Caco-2 (cell line): Measurements from ENCODE around the gene PRRC2A. TPM values are rescaled to one million over a fixed set of nuclear protein-coding genes. Genes with fewer than 3 reads are reported as not detected.

Experiments used
- BruUV-seq: library from RNA; stranded (reverse); fragments of 400-500 nt; replicated peaks from 2 replicates; lab custom pipeline; 2021; lab: Mats Ljungman, UMichigan
- CTCF ChIA-PET: fragments of 300-600 bp; sonication (Branson Sonifier 250); formaldehyde crosslinking; loops from one replicate; lab custom pipeline; 2022; ENCODE audit warnings: antibody characterized with exemption; lab: Charles Lee
- POLR2A ChIA-PET: fragments of 300-600 bp; sonication (Branson Sonifier 250); formaldehyde crosslinking; loops from one replicate; lab custom pipeline; 2022; ENCODE audit warnings: antibody characterized with exemption; lab: Charles Lee
- DNase-seq, 2 experiments: peaks; one replicate each; pipeline versions ENCODE4 v3.0.0 to v3.0.0-alpha.2; 2020 to 2022
- H3K27me3 ChIP-seq: replicated peaks from 2 replicates; pipeline ENCODE4 v1.6.0; 2011; ENCODE audit warnings: low read length; ENCODE audit not compliant: control insufficient read depth, insufficient read depth
- H3K36me3 ChIP-seq: 2 replicates; pipeline ENCODE4 v1.5.1; 2011; ENCODE audit warnings: low read length; ENCODE audit not compliant: control insufficient read depth, insufficient read depth
- H3K4me1 ChIP-seq: fragments of 250-450 bp; sonication (Bioruptor Pico); 2 replicates; pipeline ENCODE4 v1.5.1; 2020; ENCODE audit warnings: mild to moderate bottlenecking
- H3K4me3 ChIP-seq: 2 replicates; pipeline ENCODE4 v1.5.1; 2011; ENCODE audit warnings: low read depth, mild to moderate bottlenecking, control low read depth, low read length
- H3K9me3 ChIP-seq: fragments of 250-450 bp; sonication (Bioruptor Pico); 2 replicates; pipeline ENCODE4 v1.5.1; 2020; ENCODE audit warnings: mild to moderate bottlenecking, moderate library complexity
- H3K27ac Mint-ChIP-seq: one replicate; pipeline ENCODE4 v1.8.0; 2022; ENCODE audit warnings: mixed read lengths; ENCODE audit not compliant: unreplicated experiment
- H3K27me3 Mint-ChIP-seq: one replicate; pipeline ENCODE4 v1.8.0; 2022; ENCODE audit warnings: mixed read lengths; ENCODE audit not compliant: insufficient read depth, unreplicated experiment
- H3K36me3 Mint-ChIP-seq: one replicate; pipeline ENCODE4 v1.8.0; 2022; ENCODE audit warnings: mild to moderate bottlenecking, mixed read lengths; ENCODE audit not compliant: insufficient read depth, unreplicated experiment
- H3K4me1 Mint-ChIP-seq: one replicate; pipeline ENCODE4 v1.8.0; 2022; ENCODE audit warnings: low read depth, mixed read lengths; ENCODE audit not compliant: unreplicated experiment
- H3K4me3 Mint-ChIP-seq: one replicate; pipeline ENCODE4 v1.8.0; 2022; ENCODE audit warnings: mild to moderate bottlenecking, moderate library complexity, mixed read lengths; ENCODE audit not compliant: unreplicated experiment
- H3K9me3 Mint-ChIP-seq: one replicate; pipeline ENCODE4 v1.8.0; 2022; ENCODE audit warnings: mixed read lengths; ENCODE audit not compliant: unreplicated experiment
- intact Hi-C: fragments of 100-400 bp; cut with micrococcal nuclease; formaldehyde crosslinking; loops from one replicate; pipeline ENCODE4 v1.10.0; 2022; ENCODE audit not compliant: unreplicated experiment
- total RNA-seq: library from RNA; stranded (reverse); gene quantifications from 2 replicates; pipeline ENCODE4 v1.2.3, GENCODE V29; 2022
- TF ChIP-seq, protein P1 (sequence below), 2 experiments: fragments of 200-600 bp in 1 of 2; IDR thresholded peaks; 1 replicate in 1 of 2; 2 replicates in 1 of 2; pipeline versions ENCODE4 v1.5.1 to v1.8.0; 2011 to 2022; ENCODE audit warnings: antibody characterized with exemption in 1 of 2, control low read depth in 1 of 2, inconsistent platforms in 1 of 2, low read depth in 1 of 2, low read length in 1 of 2, mild to moderate bottlenecking in 1 of 2, moderate library complexity in 1 of 2; ENCODE audit not compliant: insufficient read depth in 1 of 2, severe bottlenecking in 1 of 2, unreplicated experiment in 1 of 2

PRRC2A gene
- total RNA-seq, 1 experiment from 2014 or later = 222 TPM

- no peak for DNase-seq
- TF ChIP-seq, protein P1, sequence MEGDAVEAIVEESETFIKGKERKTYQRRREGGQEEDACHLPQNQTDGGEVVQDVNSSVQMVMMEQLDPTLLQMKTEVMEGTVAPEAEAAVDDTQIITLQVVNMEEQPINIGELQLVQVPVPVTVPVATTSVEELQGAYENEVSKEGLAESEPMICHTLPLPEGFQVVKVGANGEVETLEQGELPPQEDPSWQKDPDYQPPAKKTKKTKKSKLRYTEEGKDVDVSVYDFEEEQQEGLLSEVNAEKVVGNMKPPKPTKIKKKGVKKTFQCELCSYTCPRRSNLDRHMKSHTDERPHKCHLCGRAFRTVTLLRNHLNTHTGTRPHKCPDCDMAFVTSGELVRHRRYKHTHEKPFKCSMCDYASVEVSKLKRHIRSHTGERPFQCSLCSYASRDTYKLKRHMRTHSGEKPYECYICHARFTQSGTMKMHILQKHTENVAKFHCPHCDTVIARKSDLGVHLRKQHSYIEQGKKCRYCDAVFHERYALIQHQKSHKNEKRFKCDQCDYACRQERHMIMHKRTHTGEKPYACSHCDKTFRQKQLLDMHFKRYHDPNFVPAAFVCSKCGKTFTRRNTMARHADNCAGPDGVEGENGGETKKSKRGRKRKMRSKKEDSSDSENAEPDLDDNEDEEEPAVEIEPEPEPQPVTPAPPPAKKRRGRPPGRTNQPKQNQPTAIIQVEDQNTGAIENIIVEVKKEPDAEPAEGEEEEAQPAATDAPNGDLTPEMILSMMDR (IDR thresholded peaks at IDR 0.05; ENCODE audit: insufficient read depth in 1 of 2, low read depth in 1 of 2, low read length in 1 of 2, severe bottlenecking in 1 of 2, unreplicated experiment in 1 of 2) = no peak
- intact Hi-C loops = no loop called here
- Mint-ChIP-seq H3K36me3 (peaks cover 99% of the 10 kb centered on the region), H3K27me3 (no peaks in the 10 kb centered on the region), H3K4me3 (no peak overlapping the region), H3K27ac (peak overlapping the region; percentile 39), H3K9me3 (no peaks in the 10 kb centered on the region), H3K4me1 (no peaks in the 10 kb centered on the region)
- BruUV-seq = no TSS peak
- Histone ChIP-seq H3K36me3 (peaks cover 4% of the 10 kb centered on the region), H3K4me1 (no peaks in the 10 kb centered on the region), H3K4me3 (no peak overlapping the region), H3K27me3 (no peaks in the 10 kb centered on the region), H3K9me3 (no peaks in the 10 kb centered on the region)
- ChIA-PET CTCF (no interaction called here), POLR2A (interaction anchor here (0.6 kb wide), 1 partner anchor 90 kb away, joined by 4 read pairs; no protein-coding TSS in a partner anchor)
Observed at GRCh38 chr6:31634131-31634530, 13.6 kb downstream of the PRRC2A start.

GRCh38 chr6:31634969-31635575 is 14.6 kb downstream of the PRRC2A start:
- CTCF ChIA-PET = interaction anchor here (0.6 kb wide), 1 partner anchor 255 kb away, joined by 3 read pairs; no protein-coding TSS in a partner anchor
- Histone ChIP-seq H3K4me1 (no peaks in the 10 kb centered on the region), H3K27me3 (no peaks in the 10 kb centered on the region), H3K4me3 (no peak overlapping the region), H3K36me3 (peaks cover 5% of the 10 kb centered on the region), H3K9me3 (no peaks in the 10 kb centered on the region)
- TF ChIP-seq, protein P1 (IDR thresholded peaks at IDR 0.05; ENCODE audit: insufficient read depth in 1 of 2, low read depth in 1 of 2, low read length in 1 of 2, severe bottlenecking in 1 of 2, unreplicated experiment in 1 of 2) = no peak
- Mint-ChIP-seq H3K27ac (no peak overlapping the region), H3K9me3 (no peaks in the 10 kb centered on the region), H3K36me3 (peaks cover 99% of the 10 kb centered on the region), H3K4me3 (no peak overlapping the region), H3K27me3 (no peaks in the 10 kb centered on the region), H3K4me1 (no peaks in the 10 kb centered on the region)
- intact Hi-C loops = no loop called here
- DNase-seq = no peak
- POLR2A ChIA-PET = interaction anchor here (0.6 kb wide), 1 partner anchor 54 kb away, joined by 3 read pairs; no protein-coding TSS in a partner anchor
- no TSS peak for BruUV-seq

DNA sequence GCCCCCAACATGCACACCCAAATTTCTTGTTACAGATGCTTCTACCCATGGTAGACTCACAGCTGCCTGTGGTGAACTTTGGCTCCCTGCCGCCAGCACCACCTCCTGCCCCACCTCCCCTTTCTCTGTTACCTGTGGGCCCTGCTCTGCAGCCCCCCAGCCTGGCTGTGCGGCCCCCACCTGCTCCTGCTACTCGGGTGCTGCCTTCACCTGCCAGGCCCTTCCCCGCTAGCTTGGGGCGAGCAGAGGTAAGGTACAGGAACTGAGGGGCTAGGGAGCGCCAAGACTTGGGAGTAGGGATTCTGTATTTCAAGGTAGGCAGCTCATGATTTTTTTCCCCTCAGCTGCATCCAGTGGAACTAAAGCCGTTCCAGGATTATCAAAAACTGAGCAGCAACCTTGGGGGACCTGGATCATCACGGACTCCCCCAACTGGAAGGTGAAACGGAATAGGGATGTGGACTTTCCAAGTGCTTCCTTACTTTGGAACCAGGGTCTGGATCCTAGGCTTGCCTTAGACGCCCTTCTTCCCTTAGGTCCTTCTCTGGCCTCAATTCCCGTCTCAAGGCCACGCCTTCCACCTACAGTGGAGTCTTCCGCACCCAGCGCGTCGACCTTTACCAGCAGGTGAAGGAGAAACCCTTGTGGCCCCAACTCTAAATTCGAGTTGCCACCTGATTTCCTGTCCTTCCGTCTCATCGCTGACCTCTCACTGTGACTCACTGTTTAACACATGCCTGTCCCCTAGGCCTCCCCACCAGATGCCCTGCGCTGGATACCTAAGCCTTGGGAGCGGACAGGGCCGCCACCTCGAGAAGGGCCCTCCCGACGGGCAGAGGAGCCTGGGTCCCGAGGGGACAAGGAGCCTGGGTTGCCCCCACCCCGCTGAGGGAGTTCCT is 16.4 kb downstream of the PRRC2A start:
- Histone ChIP-seq H3K4me1 (no peaks in the 10 kb centered on the region), H3K4me3 (no peak overlapping the region), H3K27me3 (no peaks in the 10 kb centered on the region), H3K36me3 (peaks cover 8% of the 10 kb centered on the region), H3K9me3 (no peaks in the 10 kb centered on the region)
- DNase-seq = no peak
- POLR2A ChIA-PET = interaction anchor here (1.0 kb wide), 1 partner anchor 19 kb away, joined by 4 read pairs; the partner anchor contains the start of gene APOM
- CTCF ChIA-PET = interaction anchor here (0.6 to 1.0 kb wide), 2 partner anchors 24 to 141 kb away, joined by 3 to 4 read pairs; partner anchors contain the start of gene C6orf47
- BruUV-seq = TSS peak; percentile 18
- H3K36me3 Mint-ChIP-seq = peaks cover 95% of the 10 kb centered on the region
- H3K9me3 Mint-ChIP-seq = no peaks in the 10 kb centered on the region
- intact Hi-C loops = no loop called here
- H3K4me3 Mint-ChIP-seq = no peak overlapping the region
- peak overlapping the region; percentile 67 for H3K27ac Mint-ChIP-seq
- TF ChIP-seq, protein P1 (IDR thresholded peaks at IDR 0.05; ENCODE audit: insufficient read depth in 1 of 2, low read depth in 1 of 2, low read length in 1 of 2, severe bottlenecking in 1 of 2, unreplicated experiment in 1 of 2) = no peak
- no peaks in the 10 kb centered on the region for H3K27me3 Mint-ChIP-seq
- no peaks in the 10 kb centered on the region for H3K4me1 Mint-ChIP-seq
